KMS-11 (cell line): ENCODE measurements around the gene AOPEP.
"Not testable (repeated sequence)": the region's sequence is repeated elsewhere in the genome, so short reads cannot be mapped to it uniquely, and the experiment has no call there.

Experiments
- H2AFZ ChIP-seq: fragments of 200-600 bp; sonication (generic); 2 replicates; pipeline ENCODE4 v1.6.1; 2016; ENCODE audit warnings: antibody characterized with exemption, mixed run types, low read depth
- H3K27ac ChIP-seq: fragments of 200-600 bp; sonication (generic); 2 replicates; pipeline ENCODE4 v1.6.1; 2016; ENCODE audit warnings: mild to moderate bottlenecking, mixed run types
- H3K27me3 ChIP-seq: fragments of 200-600 bp; sonication (generic); 2 replicates; pipeline ENCODE4 v1.6.1; 2017; ENCODE audit warnings: mild to moderate bottlenecking, low read depth, mixed run types, moderate library complexity; ENCODE audit not compliant: insufficient read depth
- H3K36me3 ChIP-seq: fragments of 200-600 bp; sonication (generic); 2 replicates; pipeline ENCODE4 v1.6.1; 2017; ENCODE audit warnings: mild to moderate bottlenecking, mixed run types; ENCODE audit not compliant: insufficient read depth
- H3K4me1 ChIP-seq: fragments of 200-600 bp; sonication (generic); 2 replicates; pipeline ENCODE4 v1.6.1; 2016; ENCODE audit warnings: mild to moderate bottlenecking, low read depth, mixed run types; ENCODE audit not compliant: poor library complexity, severe bottlenecking
- H3K4me2 ChIP-seq: fragments of 200-600 bp; sonication (generic); 2 replicates; pipeline ENCODE4 v1.7.0; 2016; ENCODE audit warnings: mild to moderate bottlenecking, mixed run types
- H3K4me3 ChIP-seq: fragments of 200-600 bp; sonication (generic); IDR thresholded peaks from 2 replicates; pipeline ENCODE4 v1.6.1; 2017; ENCODE audit warnings: low read depth, low read length, mixed read lengths; ENCODE audit not compliant: insufficient read depth
- H3K79me2 ChIP-seq: fragments of 200-600 bp; sonication (generic); 2 replicates; pipeline ENCODE4 v1.6.1; 2016; ENCODE audit warnings: low read depth, mixed run types; ENCODE audit not compliant: insufficient read depth
- H3K9ac ChIP-seq: fragments of 200-600 bp; sonication (generic); 2 replicates; pipeline ENCODE4 v1.6.1; 2016; ENCODE audit warnings: mild to moderate bottlenecking, mixed run types
- H4K20me1 ChIP-seq: fragments of 200-600 bp; sonication (generic); 2 replicates; pipeline ENCODE4 v1.6.1; 2016; ENCODE audit warnings: mild to moderate bottlenecking, mixed run types; ENCODE audit not compliant: insufficient read depth
- CTCF ChIP-seq: fragments of 200-600 bp; sonication (generic); conservative IDR thresholded peaks from 2 replicates; pipeline ENCODE4 v1.6.1; 2017; ENCODE audit warnings: low read depth, mild to moderate bottlenecking, antibody characterized with exemption, low read length, moderate library complexity, mixed read lengths

Gene AOPEP

DNA sequence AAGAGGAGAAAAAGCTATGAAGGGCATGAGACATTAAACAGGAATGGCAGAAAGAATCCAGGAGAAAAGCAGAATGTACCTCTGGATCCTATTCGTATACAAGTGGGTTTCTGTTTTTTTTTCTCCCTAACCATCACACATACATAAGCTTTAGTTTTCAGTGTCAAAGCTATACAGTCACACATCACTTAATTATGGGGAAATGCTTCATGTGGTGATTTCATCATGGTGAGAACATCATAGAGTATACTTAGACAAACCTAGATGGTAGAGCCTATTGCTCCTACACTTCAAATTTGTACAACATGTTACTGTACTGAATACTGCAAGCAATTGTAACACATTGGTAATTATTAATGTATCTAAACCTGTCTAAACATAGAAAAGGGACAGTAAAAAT, 290.6 kb downstream of the AOPEP start:
- H3K4me2 ChIP-seq = no peak overlapping the region
- H3K36me3 ChIP-seq = no peaks in the 10 kb centered on the region
- H3K4me1 ChIP-seq = no peaks in the 10 kb centered on the region
- H3K27me3 ChIP-seq = no peaks in the 10 kb centered on the region
- H2AFZ ChIP-seq = no peak overlapping the region
- H3K9ac ChIP-seq = no peak overlapping the region
- no peaks in the 10 kb centered on the region for H4K20me1 ChIP-seq
- H3K79me2 ChIP-seq = no peaks in the 10 kb centered on the region
- no peak overlapping the region for H3K27ac ChIP-seq
- no peak for TF ChIP-seq CTCF
- no peak overlapping the region for H3K4me3 ChIP-seq

DNA sequence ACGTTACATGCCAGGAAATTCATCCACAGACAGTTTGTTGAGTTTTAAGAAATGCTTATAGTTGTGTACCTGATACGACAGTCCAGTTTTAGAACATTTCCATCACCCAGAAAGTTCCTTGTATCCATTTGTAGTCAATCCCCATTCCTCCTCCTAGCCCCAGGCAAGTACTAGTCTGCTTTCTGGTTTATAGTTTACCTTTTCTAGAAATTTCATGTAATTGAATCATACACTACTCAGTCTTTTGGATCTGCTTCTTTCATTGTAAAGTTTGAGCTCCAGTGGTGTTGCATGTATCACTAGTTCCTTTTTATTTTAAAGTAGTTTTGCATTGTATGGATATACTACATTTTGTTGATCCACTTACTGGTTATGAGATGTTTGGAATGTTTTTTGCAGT, 291.2 kb downstream of the AOPEP start:
- Histone ChIP-seq H3K36me3 (no peaks in the 10 kb centered on the region), H2AFZ (no peak overlapping the region), H3K4me2 (no peak overlapping the region), H3K27me3 (no peaks in the 10 kb centered on the region), H3K4me1 (no peaks in the 10 kb centered on the region), H3K79me2 (no peaks in the 10 kb centered on the region), H4K20me1 (no peaks in the 10 kb centered on the region), H3K9ac (no peak overlapping the region), H3K27ac (no peak overlapping the region), H3K4me3 (no peak overlapping the region)
- no peak for TF ChIP-seq CTCF

GRCh38 chr9:95018099-95018936, 291.8 kb downstream of the AOPEP start:
- Histone ChIP-seq H3K9ac (no peak overlapping the region), H2AFZ (no peak overlapping the region), H4K20me1 (no peaks in the 10 kb centered on the region), H3K27me3 (no peaks in the 10 kb centered on the region), H3K36me3 (no peaks in the 10 kb centered on the region), H3K27ac (no peak overlapping the region), H3K4me2 (no peak overlapping the region), H3K4me1 (no peaks in the 10 kb centered on the region), H3K4me3 (no peak overlapping the region), H3K79me2 (no peaks in the 10 kb centered on the region)
- no peak for TF ChIP-seq CTCF

- H2AFZ ChIP-seq, H3K79me2 ChIP-seq, H3K27ac ChIP-seq, H3K4me2 ChIP-seq, H4K20me1 ChIP-seq, H3K4me1 ChIP-seq, H3K36me3 ChIP-seq, H3K4me3 ChIP-seq, H3K27me3 ChIP-seq, H3K9ac ChIP-seq: not testable (repeated sequence)
Observed at GRCh38 chr9:95020644-95021043, 294.1 kb downstream of the AOPEP start.

GRCh38 chr9:95021166-95021886, 294.8 kb downstream of the AOPEP start:
- no peaks in the 10 kb centered on the region for H3K27me3 ChIP-seq
- TF ChIP-seq CTCF = no peak
- H3K4me3 ChIP-seq = no peak overlapping the region
- H3K4me2 ChIP-seq = no peak overlapping the region
- no peaks in the 10 kb centered on the region for H4K20me1 ChIP-seq
- no peak overlapping the region for H2AFZ ChIP-seq
- no peaks in the 10 kb centered on the region for H3K36me3 ChIP-seq
- no peak overlapping the region for H3K9ac ChIP-seq
- H3K27ac ChIP-seq = no peak overlapping the region
- H3K79me2 ChIP-seq = no peaks in the 10 kb centered on the region
- H3K4me1 ChIP-seq = no peaks in the 10 kb centered on the region
